Activated gamma-delta T cell treated with anti-CD3 and anti-CD28 coated beads, Interleukin-2, amount 50 U/mL, for 16 hours (primary cell): ENCODE results near the gene PRIM2.
A peak's percentile ranks its signal among the peaks of the same experiment; 100 is the strongest.
"Not testable (repeated sequence)": the region's sequence is repeated elsewhere in the genome, so short reads cannot be mapped to it uniquely, and the experiment has no call there.

Experiments used
- DNase-seq: peaks from one replicate; pipeline ENCODE4 v3.0.0-alpha.2; 2020; ENCODE audit warnings: low read depth

PRIM2 gene, protein sequence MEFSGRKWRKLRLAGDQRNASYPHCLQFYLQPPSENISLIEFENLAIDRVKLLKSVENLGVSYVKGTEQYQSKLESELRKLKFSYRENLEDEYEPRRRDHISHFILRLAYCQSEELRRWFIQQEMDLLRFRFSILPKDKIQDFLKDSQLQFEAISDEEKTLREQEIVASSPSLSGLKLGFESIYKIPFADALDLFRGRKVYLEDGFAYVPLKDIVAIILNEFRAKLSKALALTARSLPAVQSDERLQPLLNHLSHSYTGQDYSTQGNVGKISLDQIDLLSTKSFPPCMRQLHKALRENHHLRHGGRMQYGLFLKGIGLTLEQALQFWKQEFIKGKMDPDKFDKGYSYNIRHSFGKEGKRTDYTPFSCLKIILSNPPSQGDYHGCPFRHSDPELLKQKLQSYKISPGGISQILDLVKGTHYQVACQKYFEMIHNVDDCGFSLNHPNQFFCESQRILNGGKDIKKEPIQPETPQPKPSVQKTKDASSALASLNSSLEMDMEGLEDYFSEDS

GRCh38 chr6:57317060-57317943 lies at the start of gene PRIM2:
PRIM2 (plus strand) TSS chr6:57317630; CDS start chr6:57318446, 816 bp downstream.
- DNase-seq: peak; percentile 69

DNA sequence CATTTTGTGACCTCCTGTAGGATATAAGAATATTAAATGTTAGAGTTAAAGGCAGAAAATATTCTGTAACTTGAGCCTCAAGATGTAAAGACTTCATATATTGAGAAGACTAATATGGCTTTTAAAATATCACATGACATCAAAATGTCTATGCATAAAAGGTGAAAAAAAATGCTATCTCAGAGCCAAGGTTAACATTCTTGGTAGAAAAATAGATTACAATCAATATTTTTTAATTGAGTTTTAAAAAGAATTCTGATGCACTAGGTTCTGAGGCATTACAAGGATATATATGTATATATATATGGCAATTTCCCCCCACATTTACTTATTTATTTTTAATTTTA lies 49.2 kb upstream of the PRIM2 start:
- DNase-seq: no peak

DNA sequence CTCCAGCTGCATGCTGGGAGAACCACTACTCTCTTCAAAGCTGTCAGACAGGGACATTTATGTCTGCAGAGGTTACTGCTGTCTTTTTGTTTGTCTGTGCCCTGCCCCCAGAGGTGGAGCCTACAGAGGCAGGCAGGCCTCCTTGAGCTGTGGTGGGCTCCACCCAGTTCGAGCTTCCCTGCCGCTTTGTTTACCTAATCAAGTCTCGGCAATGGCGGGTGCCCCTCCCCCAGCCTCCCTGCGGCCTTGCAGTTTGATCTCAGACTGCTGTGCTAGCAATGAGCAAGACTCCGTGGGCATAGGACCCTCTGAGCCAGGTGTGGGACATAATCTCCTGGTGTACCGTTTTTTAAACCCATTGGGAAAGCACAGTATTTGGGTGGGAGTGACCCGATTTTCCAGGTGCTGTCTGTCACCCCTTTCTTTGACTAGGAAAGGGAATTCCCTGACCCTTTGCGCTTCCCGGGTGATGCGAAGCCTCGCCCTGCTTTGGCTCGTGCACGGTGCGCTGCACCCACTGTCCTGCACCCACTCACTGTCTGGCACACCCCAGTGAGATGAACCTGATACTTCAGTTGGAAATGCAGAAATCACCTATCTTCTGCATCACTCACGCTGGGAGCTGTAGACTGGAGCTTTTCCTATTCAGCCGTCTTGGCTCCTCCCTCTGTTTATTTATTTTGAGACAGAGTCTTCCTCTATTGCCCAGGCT lies 43.2 kb upstream of the PRIM2 start:
- not testable (repeated sequence) for DNase-seq

DNA sequence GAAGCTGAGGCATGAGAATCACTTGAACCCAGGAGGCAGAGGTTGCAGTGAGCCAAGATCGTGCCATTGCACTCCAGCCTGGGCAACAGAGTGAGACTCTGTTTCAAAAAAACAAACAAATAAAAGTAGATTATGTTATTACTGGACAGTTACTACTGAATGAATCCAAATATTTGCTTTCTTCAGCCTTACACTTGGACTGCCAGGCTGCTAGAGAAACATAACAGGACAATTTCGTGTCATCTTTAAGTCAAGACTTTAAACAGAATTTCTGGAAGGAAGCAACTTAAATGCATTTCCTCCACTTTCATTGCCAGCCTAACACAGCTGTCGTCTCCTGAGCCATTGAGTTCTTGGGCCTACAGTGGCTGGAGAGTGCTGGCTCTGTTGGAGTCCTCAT lies 42.0 kb upstream of the PRIM2 start:
- no peak for DNase-seq

DNA sequence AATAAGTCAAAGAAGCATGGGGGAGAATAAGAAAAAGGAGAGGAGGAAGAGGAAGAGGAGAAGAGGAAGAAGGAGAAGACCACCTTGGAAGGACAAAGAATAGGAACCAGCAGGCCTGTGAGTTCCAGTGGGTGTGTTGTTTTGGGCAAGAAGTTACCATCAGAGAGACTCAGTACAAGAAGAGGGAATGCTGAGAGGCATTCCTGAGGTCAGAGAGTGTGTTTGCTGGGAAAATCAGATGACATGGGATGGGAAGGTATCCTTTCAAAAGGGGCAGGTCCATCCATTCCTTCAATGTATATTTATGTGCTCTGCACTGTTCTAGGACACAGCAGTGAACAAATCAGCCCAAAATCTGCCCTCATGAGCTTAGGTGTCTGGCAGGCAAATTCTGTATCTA lies 40.5 kb upstream of the PRIM2 start:
- DNase-seq: no peak

DNA sequence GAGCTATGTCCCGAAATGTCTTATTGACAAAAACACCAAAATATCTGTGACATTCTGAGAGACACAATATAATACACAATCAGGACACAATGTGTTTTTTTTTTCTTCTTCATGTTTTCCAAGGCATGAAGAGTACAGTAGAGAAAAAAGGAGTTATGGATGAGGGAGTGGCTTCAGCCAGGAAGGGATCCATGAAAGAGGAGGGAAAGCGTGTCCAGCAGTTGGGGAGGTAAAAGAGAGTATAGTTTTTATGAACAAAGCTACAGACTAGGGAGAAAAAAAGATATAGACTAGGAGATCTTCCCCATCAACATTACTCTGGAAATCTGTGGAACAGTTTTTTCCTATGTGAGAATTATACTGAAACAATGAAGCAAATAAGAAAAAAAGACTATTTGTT lies 38.9 kb upstream of the PRIM2 start:
- DNase-seq: no peak

GRCh38 chr6:57279013-57279412 lies 38.4 kb upstream of the PRIM2 start:
- DNase-seq: no peak

GRCh38 chr6:57283106-57283505 lies 34.3 kb upstream of the PRIM2 start:
- no peak for DNase-seq

- no peak for DNase-seq
Observed at GRCh38 chr6:57283911-57284455, 33.4 kb upstream of the PRIM2 start.

- not testable (repeated sequence) for DNase-seq
Observed at GRCh38 chr6:57288136-57288535, 29.3 kb upstream of the PRIM2 start.

DNA sequence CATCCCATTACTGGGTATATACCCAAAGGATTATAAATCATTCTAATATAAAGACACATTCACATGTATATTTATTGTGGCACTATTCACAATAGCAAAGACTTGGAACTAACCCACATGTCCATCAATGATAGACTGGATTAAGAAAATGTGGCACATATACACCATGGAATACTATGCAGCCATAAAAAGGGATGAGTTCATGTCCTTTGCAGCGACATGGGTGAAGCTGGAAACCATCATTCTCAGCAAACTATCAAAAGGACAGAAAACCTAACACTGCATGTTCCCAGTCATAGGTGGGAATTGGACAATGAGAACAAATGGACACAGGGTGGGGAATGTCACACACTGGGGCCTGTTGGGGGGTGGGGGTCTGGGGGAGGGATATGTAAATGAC lies 24.0 kb upstream of the PRIM2 start:
- not testable (repeated sequence) for DNase-seq

GRCh38 chr6:57294862-57295445 lies 22.5 kb upstream of the PRIM2 start:
- no peak for DNase-seq

- DNase-seq: no peak
Observed at GRCh38 chr6:57297505-57297904, 19.9 kb upstream of the PRIM2 start.

DNA sequence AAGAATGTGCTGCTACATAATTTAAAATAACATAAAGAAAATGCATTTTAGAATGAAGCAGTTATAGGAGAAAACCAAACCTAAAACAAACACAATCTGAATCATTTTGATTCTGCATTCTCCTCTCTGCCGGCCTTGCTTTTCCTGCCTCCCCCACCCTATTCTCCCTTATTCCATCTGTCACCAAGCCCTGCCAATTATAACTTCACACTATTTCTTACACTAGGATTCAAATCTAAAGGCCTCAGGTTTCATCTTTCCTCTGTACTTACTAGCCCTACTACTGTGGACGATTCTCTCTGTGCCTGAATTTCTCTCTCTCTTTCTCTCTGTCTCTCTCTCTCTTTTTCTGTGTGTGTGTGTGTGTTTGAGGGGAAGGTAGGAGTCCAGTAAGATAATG lies 18.7 kb upstream of the PRIM2 start:
- DNase-seq: no peak

- no peak for DNase-seq
Observed at GRCh38 chr6:57301757-57302156, 15.7 kb upstream of the PRIM2 start.

GRCh38 chr6:57302477-57302876 lies 15.0 kb upstream of the PRIM2 start:
- no peak for DNase-seq

DNA sequence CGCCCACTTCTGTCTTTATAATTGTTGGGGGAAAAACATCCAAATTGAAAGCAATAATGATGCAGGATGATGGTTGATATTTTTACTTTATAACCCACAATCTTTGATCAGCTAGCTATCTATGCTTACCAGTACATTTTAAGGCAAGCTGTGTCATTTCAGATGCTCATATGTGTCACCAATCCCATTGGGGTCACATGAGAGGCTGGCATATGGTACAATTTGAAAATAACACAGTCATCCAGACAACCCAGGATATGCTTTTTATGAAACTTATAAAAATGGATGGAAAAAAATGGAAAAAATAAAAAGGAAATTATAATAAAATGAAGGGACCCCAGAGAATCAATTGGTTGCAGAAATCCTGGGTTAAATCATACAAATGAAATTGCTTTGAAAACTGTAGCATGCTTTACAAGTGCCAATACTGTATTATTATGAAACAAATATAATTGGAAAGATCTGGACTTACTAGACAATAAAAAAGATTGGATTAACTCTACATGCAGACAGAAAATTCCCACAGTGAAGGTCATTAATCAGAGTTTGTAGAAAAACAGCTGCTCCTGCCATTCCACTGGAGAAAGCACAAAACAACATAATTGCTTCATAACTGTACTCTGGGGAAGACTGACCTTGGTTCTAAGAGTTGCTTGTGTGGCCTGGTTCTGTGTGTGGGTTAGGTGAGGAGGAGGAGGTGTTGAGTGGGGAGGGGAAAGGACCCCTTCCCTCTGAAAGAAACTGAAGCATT lies 13.3 kb upstream of the PRIM2 start:
- DNase-seq: no peak

DNA sequence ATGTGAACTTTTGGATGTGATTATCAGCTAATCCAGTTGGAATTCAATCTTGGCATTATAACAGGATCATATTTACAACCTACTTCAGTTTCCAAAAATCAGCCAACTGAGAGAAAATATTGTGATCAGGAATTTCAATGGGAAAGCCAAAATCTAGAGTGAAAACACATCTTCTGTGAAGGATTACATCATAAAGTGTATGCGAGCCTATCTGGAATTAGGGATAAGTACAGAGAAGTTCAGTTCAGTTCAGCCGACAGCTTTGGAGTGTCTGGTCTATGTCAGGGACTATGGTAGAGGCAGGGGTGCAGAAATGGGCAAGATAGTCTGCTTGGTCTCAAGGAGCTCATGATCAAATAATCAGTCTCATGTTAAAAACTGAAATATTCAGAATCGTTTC lies 12.3 kb upstream of the PRIM2 start:
- no peak for DNase-seq

GRCh38 chr6:57305761-57306160 lies 11.7 kb upstream of the PRIM2 start:
- no peak for DNase-seq

GRCh38 chr6:57306273-57306672 lies 11.2 kb upstream of the PRIM2 start:
- no peak for DNase-seq

DNA sequence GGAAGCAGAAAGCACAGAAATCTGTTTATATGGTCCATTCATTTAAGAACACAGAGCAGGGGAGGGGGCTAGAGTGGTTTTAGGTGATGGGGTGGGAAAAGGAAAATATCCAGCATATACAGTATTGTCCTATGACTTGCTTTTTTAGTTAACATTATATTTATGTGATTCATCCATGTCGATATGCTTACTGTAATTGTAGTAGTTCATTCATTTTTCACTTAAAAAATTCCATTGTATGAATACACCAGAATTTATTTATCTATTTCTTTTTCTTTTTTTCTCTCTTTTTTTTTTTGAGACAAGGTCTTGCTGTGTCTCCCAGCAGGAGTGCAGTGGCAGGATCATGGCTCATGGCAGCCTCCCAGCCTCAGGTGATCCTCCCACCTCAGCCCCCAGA lies 9.6 kb upstream of the PRIM2 start:
- DNase-seq: no peak
